Spleen (tissue), 7 donors: ENCODE measurements around the gene CYP11A1.

ENCODE experiments used
- POLR2A ChIP-seq, 3 donors: fragments of 450-650 bp; IDR thresholded peaks; one replicate each; pipeline ENCODE4 v1.5.1; 2017; ENCODE audit warnings: antibody characterized with exemption in 3 of 3, mild to moderate bottlenecking in 1 of 3
- POLR2AphosphoS5 ChIP-seq, 3 donors: sonication (generic); formaldehyde crosslinking; IDR thresholded peaks; one replicate each; pipeline ENCODE4 v1.5.1; 2017; ENCODE audit warnings: antibody characterized with exemption in 3 of 3
- TF ChIP-seq, protein P1 (sequence below), 11 experiments: fragments of 200-600 bp in 7 of 11; fragments of 450-650 bp in 4 of 11; sonication (generic) in 4 of 11; IDR thresholded peaks in 8 of 11; conservative IDR thresholded peaks in 3 of 11; 1 replicate in 7 of 11; 2 replicates in 4 of 11; pipeline versions ENCODE4 v1.4.0 to v1.8.0; 2016 to 2021; ENCODE audit warnings: antibody characterized with exemption in 11 of 11, inconsistent platforms in 4 of 11, mild to moderate bottlenecking in 1 of 11
- donor health status: DM: no; HTN: no; CAD: no; lungs with moderate emphysema.
- donor health status: DM: no; HTN: no; CAD: no.
- donor health status: DM: no; HTN: no; CAD: no.

DNA sequence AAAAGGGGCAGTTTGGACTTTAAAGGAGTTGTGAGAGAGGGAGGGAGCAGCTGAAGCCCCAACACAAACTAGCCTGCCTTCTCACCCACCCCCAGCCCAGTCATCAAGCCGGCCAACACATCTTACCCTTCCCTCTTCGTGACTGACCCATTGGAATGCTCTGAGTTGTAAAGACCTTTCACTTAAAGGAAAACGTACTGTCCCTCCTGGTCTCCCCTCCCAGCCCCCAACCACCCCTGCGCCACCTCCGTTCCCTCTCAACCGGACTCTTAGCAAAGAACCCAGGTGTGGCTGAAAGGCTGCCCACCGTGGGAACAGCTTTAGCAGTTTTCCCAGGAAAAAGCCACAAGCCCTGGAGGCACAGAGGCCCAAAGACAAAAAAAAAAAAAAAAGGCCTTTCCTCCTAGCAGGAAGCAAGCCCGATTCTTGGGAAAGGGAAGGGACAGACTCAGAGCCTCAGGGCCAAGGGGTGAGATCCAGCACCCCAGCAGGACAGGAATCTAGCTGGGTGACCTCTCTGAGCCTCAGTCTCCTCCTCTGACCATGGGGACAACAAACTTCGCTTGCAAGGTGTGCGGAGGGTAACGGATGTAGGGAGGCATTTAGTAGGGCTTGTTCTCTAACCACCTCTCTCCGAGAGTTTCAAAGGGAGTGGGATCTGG lies 2.4 kb downstream of the CYP11A1 start:
- TF ChIP-seq, protein P1, sequence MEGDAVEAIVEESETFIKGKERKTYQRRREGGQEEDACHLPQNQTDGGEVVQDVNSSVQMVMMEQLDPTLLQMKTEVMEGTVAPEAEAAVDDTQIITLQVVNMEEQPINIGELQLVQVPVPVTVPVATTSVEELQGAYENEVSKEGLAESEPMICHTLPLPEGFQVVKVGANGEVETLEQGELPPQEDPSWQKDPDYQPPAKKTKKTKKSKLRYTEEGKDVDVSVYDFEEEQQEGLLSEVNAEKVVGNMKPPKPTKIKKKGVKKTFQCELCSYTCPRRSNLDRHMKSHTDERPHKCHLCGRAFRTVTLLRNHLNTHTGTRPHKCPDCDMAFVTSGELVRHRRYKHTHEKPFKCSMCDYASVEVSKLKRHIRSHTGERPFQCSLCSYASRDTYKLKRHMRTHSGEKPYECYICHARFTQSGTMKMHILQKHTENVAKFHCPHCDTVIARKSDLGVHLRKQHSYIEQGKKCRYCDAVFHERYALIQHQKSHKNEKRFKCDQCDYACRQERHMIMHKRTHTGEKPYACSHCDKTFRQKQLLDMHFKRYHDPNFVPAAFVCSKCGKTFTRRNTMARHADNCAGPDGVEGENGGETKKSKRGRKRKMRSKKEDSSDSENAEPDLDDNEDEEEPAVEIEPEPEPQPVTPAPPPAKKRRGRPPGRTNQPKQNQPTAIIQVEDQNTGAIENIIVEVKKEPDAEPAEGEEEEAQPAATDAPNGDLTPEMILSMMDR (IDR thresholded peaks at IDR 0.05 in 8 of 11, conservative IDR thresholded peaks at IDR 0.05 in 3 of 11): no peak
- no peak for TF ChIP-seq POLR2A (IDR thresholded peaks at IDR 0.05)
- TF ChIP-seq POLR2AphosphoS5 (IDR thresholded peaks at IDR 0.05): no peak
